Measurements from ENCODE around the gene NFYC. TPM values are rescaled to one million over a fixed set of nuclear protein-coding genes. Genes with fewer than 3 reads are reported as not detected.

Gene NFYC
- polyA plus RNA-seq, 1 experiment = 37.9 TPM

DNA sequence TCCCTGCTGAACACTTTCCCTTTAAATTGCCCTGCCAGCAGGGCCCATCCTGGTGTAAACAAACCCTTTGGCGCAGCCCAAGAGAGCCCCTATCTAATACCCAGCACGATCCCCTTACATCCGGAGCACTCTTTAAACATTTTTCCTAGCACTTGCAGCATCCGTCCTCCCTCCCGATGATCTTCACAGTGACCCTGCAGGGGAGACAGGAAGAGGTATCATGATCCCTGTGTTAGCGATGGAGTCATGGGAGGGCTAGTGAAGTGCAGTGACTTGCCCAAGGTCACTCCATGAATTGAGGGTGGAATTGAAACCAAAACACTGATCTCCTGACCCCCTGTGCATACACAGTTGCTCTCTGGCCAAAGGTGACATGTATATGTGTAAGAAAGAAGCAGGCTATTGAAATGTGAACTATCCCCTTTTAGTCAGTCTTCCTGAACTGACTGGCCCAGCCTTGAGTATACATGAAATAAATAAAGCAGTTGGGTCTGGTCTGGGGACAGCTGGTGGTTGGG is 82.3 kb downstream of the NFYC start:
- DNase-seq (ENCODE audit: low read depth, low spot score) = no peak
- no peak for TF ChIP-seq CTCF (IDR thresholded peaks at IDR 0.05; ENCODE audit: low read depth, low read length)
- Histone ChIP-seq H3K27ac (ENCODE audit: low read depth, low read length) (no peak overlapping the region), H3K9me3 (ENCODE audit: control insufficient read depth, insufficient read depth, low read length) (peaks cover 10% of the 10 kb centered on the region), H3K27me3 (ENCODE audit: control insufficient read depth, insufficient read depth, low read length) (no peaks in the 10 kb centered on the region), H3K4me3 (ENCODE audit: low read depth, low read length) (no peak overlapping the region)
- POLR2A ChIA-PET = interaction anchor here (0.9 kb wide), 1 partner anchor 179 kb away, joined by 3 read pairs; no protein-coding TSS in a partner anchor
- CTCF ChIA-PET = interaction anchor here (0.7 to 6.5 kb wide), 20 partner anchors 9 to 249 kb away, joined by 3 to 64 read pairs (median 4); no protein-coding TSS in a partner anchor

DNA sequence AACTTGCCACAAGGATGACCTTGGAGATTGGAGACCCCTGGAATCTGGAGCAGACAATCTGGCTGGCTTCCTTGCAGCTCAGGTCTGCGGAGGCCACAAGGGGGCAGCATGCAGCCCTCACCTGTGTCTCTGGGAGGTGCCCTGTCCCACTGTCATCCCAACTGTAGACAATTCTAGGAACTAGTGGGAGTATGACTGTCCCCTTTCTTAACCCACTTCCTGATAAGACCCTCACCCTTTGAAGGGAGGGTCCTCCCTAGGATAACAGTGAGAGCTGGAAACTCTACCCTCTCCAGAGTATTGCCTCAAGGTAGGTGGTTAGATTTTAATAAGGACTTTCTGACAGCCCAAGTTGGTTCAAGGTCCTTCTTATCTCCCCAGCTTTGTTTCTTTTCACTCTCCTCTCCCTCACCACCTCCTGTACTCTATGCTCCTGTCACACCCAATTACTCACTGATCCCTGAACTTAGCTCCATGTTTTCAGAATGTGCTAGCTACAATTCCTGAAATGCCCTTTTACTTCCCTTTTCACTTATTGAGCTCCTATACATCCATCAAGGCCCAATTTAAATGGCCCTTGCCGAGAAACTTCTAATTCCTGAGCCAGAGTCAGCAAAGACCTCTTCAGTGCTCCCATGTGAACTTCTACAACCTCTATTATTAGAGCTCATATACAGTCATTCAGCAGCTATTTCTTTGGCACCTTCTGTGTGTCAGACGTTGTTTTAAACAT is 82.9 kb downstream of the NFYC start:
- H3K27me3 ChIP-seq (ENCODE audit: control insufficient read depth, insufficient read depth, low read length) = no peaks in the 10 kb centered on the region
- TF ChIP-seq CTCF (IDR thresholded peaks at IDR 0.05; ENCODE audit: low read depth, low read length) = peak; percentile 70
- no peak for DNase-seq (ENCODE audit: low read depth, low spot score)
- H3K4me3 ChIP-seq (ENCODE audit: low read depth, low read length) = no peak overlapping the region
- peaks cover 10% of the 10 kb centered on the region for H3K9me3 ChIP-seq (ENCODE audit: control insufficient read depth, insufficient read depth, low read length)
- ChIA-PET POLR2A (interaction anchor here (0.9 to 1.1 kb wide), 2 partner anchors 83 to 178 kb away, joined by 3 to 5 read pairs; partner anchors contain the start of gene NFYC), CTCF (interaction anchor here (0.6 to 6.5 kb wide), 30 partner anchors 8 to 248 kb away, joined by 3 to 64 read pairs (median 4); no protein-coding TSS in a partner anchor)
- no peak overlapping the region for H3K27ac ChIP-seq (ENCODE audit: low read depth, low read length)

DNA sequence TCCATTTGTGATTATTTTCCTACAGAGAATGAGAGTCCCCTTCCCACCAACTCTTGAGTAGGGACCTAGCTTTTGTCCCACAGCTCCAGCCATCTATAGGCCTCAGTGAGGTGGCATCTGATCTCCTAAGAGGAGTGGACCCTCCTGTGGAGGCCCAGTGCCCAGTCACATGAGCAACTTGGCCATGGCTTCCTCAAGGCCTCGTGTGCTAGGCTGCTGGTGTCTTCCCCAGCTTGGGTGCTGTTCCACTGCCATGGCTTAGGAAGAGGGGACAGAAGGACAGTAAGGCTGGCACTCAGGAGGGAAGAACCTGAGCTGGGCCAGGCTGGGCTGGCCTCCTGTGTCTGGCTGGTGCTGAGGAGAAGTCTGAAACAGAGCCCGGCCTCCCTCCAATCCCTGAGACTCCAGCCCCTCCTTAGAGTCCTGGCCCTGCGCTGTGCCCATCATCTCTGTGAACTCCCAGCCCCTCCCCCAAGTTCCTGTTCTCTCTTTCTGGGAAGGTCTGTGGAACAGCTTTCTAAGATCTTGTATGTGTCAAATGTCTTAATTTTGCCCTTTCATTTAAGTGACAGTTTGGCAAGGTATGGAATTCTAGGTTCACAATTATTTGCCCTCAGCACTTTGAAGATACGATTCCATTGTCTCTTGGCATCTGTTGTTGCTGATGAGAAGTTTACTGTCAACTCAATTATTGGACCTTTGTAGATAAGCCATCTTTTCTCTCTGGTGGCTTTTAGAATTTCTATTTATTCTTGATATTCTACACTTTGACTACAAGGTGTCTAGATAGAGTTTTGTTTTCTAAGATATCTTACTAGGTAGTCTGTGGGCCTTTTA is 85.0 kb downstream of the NFYC start:
- H3K27me3 ChIP-seq (ENCODE audit: control insufficient read depth, insufficient read depth, low read length) = peaks cover under 1% of the 10 kb centered on the region
- ChIA-PET POLR2A (no interaction called here), CTCF (interaction anchor here (1.5 to 6.5 kb wide), 2 partner anchors 107 to 174 kb away, joined by 4 to 64 read pairs; no protein-coding TSS in a partner anchor)
- peaks cover 10% of the 10 kb centered on the region for H3K9me3 ChIP-seq (ENCODE audit: control insufficient read depth, insufficient read depth, low read length)
- DNase-seq (ENCODE audit: low read depth, low spot score) = no peak
- TF ChIP-seq CTCF (IDR thresholded peaks at IDR 0.05; ENCODE audit: low read depth, low read length) = no peak
- no peak overlapping the region for H3K27ac ChIP-seq (ENCODE audit: low read depth, low read length)
- H3K4me3 ChIP-seq (ENCODE audit: low read depth, low read length) = no peak overlapping the region

GRCh38 chr1:40777224-40777970 is 85.9 kb downstream of the NFYC start:
- TF ChIP-seq CTCF (IDR thresholded peaks at IDR 0.05; ENCODE audit: low read depth, low read length) = no peak
- Histone ChIP-seq H3K4me3 (ENCODE audit: low read depth, low read length) (no peak overlapping the region), H3K27ac (ENCODE audit: low read depth, low read length) (no peak overlapping the region), H3K9me3 (ENCODE audit: control insufficient read depth, insufficient read depth, low read length) (peaks cover 10% of the 10 kb centered on the region), H3K27me3 (ENCODE audit: control insufficient read depth, insufficient read depth, low read length) (peaks cover 5% of the 10 kb centered on the region)
- CTCF ChIA-PET = interaction anchor here (1.5 kb wide), 1 partner anchor 108 kb away, joined by 4 read pairs; no protein-coding TSS in a partner anchor
- POLR2A ChIA-PET = no interaction called here
- no peak for DNase-seq (ENCODE audit: low read depth, low spot score)

Data from AG04450 (cell line).